Measurements from ENCODE around the gene EIF5AL1.

GRCh38 chr10:79468015-79468560 is 44.2 kb upstream of the EIF5AL1 start:
- TF ChIP-seq ZNF404 (tag by site-specific recombination; IDR thresholded peaks at IDR 0.05) (no peak), ZNF280D (tag by site-specific recombination; IDR thresholded peaks at IDR 0.05) (no peak), CTCF (tag by site-specific recombination; IDR thresholded peaks at IDR 0.05) (no peak), ZNF398 (tag by site-specific recombination; IDR thresholded peaks at IDR 0.05) (no peak), MYNN (tag by site-specific recombination; IDR thresholded peaks at IDR 0.05; ENCODE audit: borderline replicate concordance) (no peak), ZNF423 (tag by site-specific recombination; IDR thresholded peaks at IDR 0.05) (no peak)

Measured in HEK293 (cell line).